Stimulated activated naive CD8-positive, alpha-beta T cell treated with anti-CD3 and anti-CD28 coated beads, Interleukin-15, Interleukin-2, amounts not matched to agents 100 ng/mL and 50 ng/mL, for 24 hours (primary cell): ENCODE results near the gene DOCK1.

Experiments used
- H3K27ac Mint-ChIP-seq: one replicate; pipeline ENCODE4 v1.8.0; 2021; ENCODE audit warnings: mild to moderate bottlenecking, mixed read lengths
- H3K27me3 Mint-ChIP-seq: one replicate; pipeline ENCODE4 v1.8.0; 2021; ENCODE audit warnings: mixed read lengths
- H3K36me3 Mint-ChIP-seq: one replicate; pipeline ENCODE4 v1.8.0; 2021; ENCODE audit warnings: low read depth, mixed read lengths
- H3K4me1 Mint-ChIP-seq: one replicate; pipeline ENCODE4 v1.8.0; 2021; ENCODE audit warnings: low read depth, mixed read lengths
- H3K4me3 Mint-ChIP-seq: one replicate; pipeline ENCODE4 v1.8.0; 2021; ENCODE audit warnings: mild to moderate bottlenecking, mixed read lengths
- H3K9me3 Mint-ChIP-seq: one replicate; pipeline ENCODE4 v1.8.0; 2021; ENCODE audit warnings: mixed read lengths

The DOCK1 gene

GRCh38 chr10:127368101-127368500 lies 462.9 kb downstream of the DOCK1 start:
- Mint-ChIP-seq H3K9me3 (no peaks in the 10 kb centered on the region), H3K27me3 (no peaks in the 10 kb centered on the region), H3K4me1 (no peaks in the 10 kb centered on the region), H3K36me3 (no peaks in the 10 kb centered on the region), H3K4me3 (no peak overlapping the region), H3K27ac (no peak overlapping the region)

- Mint-ChIP-seq H3K4me3 (no peak overlapping the region), H3K4me1 (no peaks in the 10 kb centered on the region), H3K36me3 (no peaks in the 10 kb centered on the region), H3K9me3 (no peaks in the 10 kb centered on the region), H3K27ac (no peak overlapping the region), H3K27me3 (no peaks in the 10 kb centered on the region)
Observed at GRCh38 chr10:127368929-127369328, 463.7 kb downstream of the DOCK1 start.

GRCh38 chr10:127370601-127371000 lies 465.4 kb downstream of the DOCK1 start:
- Mint-ChIP-seq H3K4me3 (no peak overlapping the region), H3K27ac (no peak overlapping the region), H3K27me3 (no peaks in the 10 kb centered on the region), H3K4me1 (no peaks in the 10 kb centered on the region), H3K9me3 (no peaks in the 10 kb centered on the region), H3K36me3 (no peaks in the 10 kb centered on the region)

GRCh38 chr10:127372361-127372760 lies 467.1 kb downstream of the DOCK1 start:
- Mint-ChIP-seq H3K27ac (no peak overlapping the region), H3K4me3 (no peak overlapping the region), H3K4me1 (no peaks in the 10 kb centered on the region)

GRCh38 chr10:127374074-127374680 lies 468.9 kb downstream of the DOCK1 start:
- Mint-ChIP-seq H3K27me3 (no peaks in the 10 kb centered on the region), H3K9me3 (no peaks in the 10 kb centered on the region), H3K4me1 (no peaks in the 10 kb centered on the region), H3K36me3 (no peaks in the 10 kb centered on the region), H3K4me3 (no peak overlapping the region), H3K27ac (no peak overlapping the region)

More at GRCh38 chr10:127372361-127372760, 467.1 kb downstream of the DOCK1 start:
- Mint-ChIP-seq H3K9me3 (no peaks in the 10 kb centered on the region), H3K36me3 (no peaks in the 10 kb centered on the region), H3K27me3 (no peaks in the 10 kb centered on the region)

GRCh38 chr10:127374901-127375300 lies 469.7 kb downstream of the DOCK1 start:
- no peak overlapping the region for H3K27ac Mint-ChIP-seq
- H3K9me3 Mint-ChIP-seq: no peaks in the 10 kb centered on the region
- no peaks in the 10 kb centered on the region for H3K36me3 Mint-ChIP-seq
- H3K4me1 Mint-ChIP-seq: no peaks in the 10 kb centered on the region
- H3K27me3 Mint-ChIP-seq: no peaks in the 10 kb centered on the region
- H3K4me3 Mint-ChIP-seq: no peak overlapping the region

- H3K4me3 Mint-ChIP-seq: no peak overlapping the region
- no peaks in the 10 kb centered on the region for H3K36me3 Mint-ChIP-seq
- H3K9me3 Mint-ChIP-seq: no peaks in the 10 kb centered on the region
- no peaks in the 10 kb centered on the region for H3K27me3 Mint-ChIP-seq
- no peak overlapping the region for H3K27ac Mint-ChIP-seq
- H3K4me1 Mint-ChIP-seq: no peaks in the 10 kb centered on the region
Observed at GRCh38 chr10:127375461-127375860, 470.2 kb downstream of the DOCK1 start.

- H3K27me3 Mint-ChIP-seq: no peaks in the 10 kb centered on the region
- H3K27ac Mint-ChIP-seq: no peak overlapping the region
- H3K4me1 Mint-ChIP-seq: no peaks in the 10 kb centered on the region
- H3K9me3 Mint-ChIP-seq: no peaks in the 10 kb centered on the region
- no peaks in the 10 kb centered on the region for H3K36me3 Mint-ChIP-seq
- no peak overlapping the region for H3K4me3 Mint-ChIP-seq
Observed at GRCh38 chr10:127376071-127376470, 470.8 kb downstream of the DOCK1 start.

GRCh38 chr10:127378628-127379027 lies 473.4 kb downstream of the DOCK1 start:
- Mint-ChIP-seq H3K27me3 (no peaks in the 10 kb centered on the region), H3K27ac (no peak overlapping the region), H3K36me3 (no peaks in the 10 kb centered on the region), H3K4me1 (no peaks in the 10 kb centered on the region), H3K4me3 (no peak overlapping the region), H3K9me3 (no peaks in the 10 kb centered on the region)

GRCh38 chr10:127384532-127384931 lies 479.3 kb downstream of the DOCK1 start:
- H3K9me3 Mint-ChIP-seq: no peaks in the 10 kb centered on the region
- H3K27me3 Mint-ChIP-seq: no peaks in the 10 kb centered on the region
- H3K4me3 Mint-ChIP-seq: no peak overlapping the region
- H3K27ac Mint-ChIP-seq: no peak overlapping the region
- no peaks in the 10 kb centered on the region for H3K4me1 Mint-ChIP-seq
- H3K36me3 Mint-ChIP-seq: no peaks in the 10 kb centered on the region

GRCh38 chr10:127385066-127385465 lies 479.8 kb downstream of the DOCK1 start:
- H3K27me3 Mint-ChIP-seq: no peaks in the 10 kb centered on the region
- no peak overlapping the region for H3K4me3 Mint-ChIP-seq
- no peak overlapping the region for H3K27ac Mint-ChIP-seq
- H3K4me1 Mint-ChIP-seq: no peaks in the 10 kb centered on the region
- no peaks in the 10 kb centered on the region for H3K36me3 Mint-ChIP-seq
- H3K9me3 Mint-ChIP-seq: no peaks in the 10 kb centered on the region

- Mint-ChIP-seq H3K9me3 (no peaks in the 10 kb centered on the region), H3K27ac (no peak overlapping the region), H3K4me3 (no peak overlapping the region), H3K4me1 (no peaks in the 10 kb centered on the region), H3K36me3 (no peaks in the 10 kb centered on the region), H3K27me3 (no peaks in the 10 kb centered on the region)
Observed at GRCh38 chr10:127386606-127387327, 481.5 kb downstream of the DOCK1 start.

- H3K4me1 Mint-ChIP-seq: no peaks in the 10 kb centered on the region
- no peak overlapping the region for H3K4me3 Mint-ChIP-seq
- no peaks in the 10 kb centered on the region for H3K27me3 Mint-ChIP-seq
- H3K36me3 Mint-ChIP-seq: no peaks in the 10 kb centered on the region
- H3K9me3 Mint-ChIP-seq: no peaks in the 10 kb centered on the region
- H3K27ac Mint-ChIP-seq: no peak overlapping the region
Observed at GRCh38 chr10:127391875-127392274, 486.6 kb downstream of the DOCK1 start.

- Mint-ChIP-seq H3K4me3 (no peak overlapping the region), H3K27me3 (no peaks in the 10 kb centered on the region), H3K27ac (no peak overlapping the region), H3K9me3 (no peaks in the 10 kb centered on the region), H3K4me1 (no peaks in the 10 kb centered on the region), H3K36me3 (no peaks in the 10 kb centered on the region)
Observed at GRCh38 chr10:127392351-127393235, 487.4 kb downstream of the DOCK1 start.
